Measurements from ENCODE around the gene CDC42SE1. TPM values are rescaled to one million over a fixed set of nuclear protein-coding genes. Genes with fewer than 3 reads are reported as not detected.
"Not testable (repeated sequence)": the region's sequence is repeated elsewhere in the genome, so short reads cannot be mapped to it uniquely, and the experiment has no call there.

Gene CDC42SE1
- total RNA-seq (496 TPM), polyA plus RNA-seq (100 to 1,000 TPM; 119 to 152 (median 140) TPM)

DNA sequence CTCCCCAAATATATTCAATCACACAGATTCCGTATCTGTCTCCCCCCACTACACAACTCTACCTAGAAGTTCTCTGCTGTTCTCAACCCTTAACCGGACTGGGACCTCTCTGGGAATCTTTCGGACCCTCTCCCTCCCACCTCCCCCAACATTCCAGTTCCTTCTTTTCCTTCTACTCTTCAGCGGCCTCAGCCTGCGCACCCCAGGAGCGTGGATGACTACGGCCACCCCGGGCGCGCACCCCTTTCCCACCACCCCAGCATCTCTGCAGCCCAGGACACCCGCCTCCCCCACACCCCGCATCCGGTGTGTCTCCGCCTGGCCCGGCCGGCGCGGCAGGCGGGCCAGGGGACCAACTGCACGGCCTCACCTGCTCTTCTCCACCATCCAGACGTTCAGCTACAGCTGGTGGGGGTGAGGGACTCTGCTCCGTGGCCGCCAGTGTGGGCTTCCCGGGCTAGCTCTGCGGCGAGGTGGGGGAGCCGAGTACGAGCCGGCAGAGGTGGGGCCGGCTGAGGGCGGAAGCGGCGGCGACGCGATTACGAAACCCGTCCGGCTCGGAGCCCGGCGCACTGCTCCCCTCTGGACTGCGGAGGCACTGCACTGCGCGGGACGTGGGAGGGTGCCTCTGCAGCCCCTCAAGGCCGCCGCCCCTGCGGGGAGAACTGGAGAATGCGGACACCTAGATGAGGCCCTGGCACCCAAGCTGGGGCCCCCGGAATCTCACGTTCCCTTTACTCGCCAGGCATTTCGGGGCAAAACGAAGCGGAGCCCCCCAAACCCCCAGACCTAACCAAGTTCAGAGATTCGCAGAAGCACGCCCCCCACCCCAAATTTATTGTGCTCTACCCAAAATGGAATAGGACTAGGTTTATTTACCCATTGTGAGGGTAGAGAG is at the start of gene CDC42SE1:
Gene CDC42SE1, minus strand, starts transcription at position 514 of the 898 bp plus-strand sequence. CDS start 3,892 bp downstream, outside the sequence.
- peaks cover 41% of the 10 kb centered on the region for H3K36me3 Mint-ChIP-seq
- peaks cover 0 to 59% (median 39%) of the 10 kb centered on the region in 4 donors for H3K4me1 Mint-ChIP-seq
- peaks cover 0 to 3% (median 0%) of the 10 kb centered on the region in 7 donors for H3K9me3 Mint-ChIP-seq
- Histone ChIP-seq H3K36me3 (ENCODE audit: control insufficient read depth, insufficient read depth, low read length) (peaks cover 16% of the 10 kb centered on the region), H3K9me3 (ENCODE audit: control insufficient read depth in 2 of 2, low read length in 2 of 2) (no peaks in the 10 kb centered on the region), H3K27me3 (ENCODE audit: control insufficient read depth, insufficient read depth, low read length) (no peaks in the 10 kb centered on the region), H3K4me3 (ENCODE audit: low read depth, low read length) (peak within 1 kb of the TSS; percentile 96), H3K4me1 (ENCODE audit: control insufficient read depth, insufficient read depth, low read length, poor library complexity, severe bottlenecking) (peaks cover 46% of the 10 kb centered on the region), H3K27ac (ENCODE audit: insufficient read depth, low read length, poor library complexity, severe bottlenecking) (peak within 1 kb of the TSS; percentile 94)
- peak; percentile 85 to 86 for ATAC-seq (ENCODE audit: low read depth in 2 of 2)
- peaks cover 15% of the 10 kb centered on the region for H3K27me3 Mint-ChIP-seq
- peak within 1 kb of the TSS; percentile 97 to 99 (median 97) for H3K27ac Mint-ChIP-seq
- peak; percentile 76 to 94 (median 85) for DNase-seq
- peak within 1 kb of the TSS; percentile 95 to 99 (median 99) for H3K4me3 Mint-ChIP-seq

DNA sequence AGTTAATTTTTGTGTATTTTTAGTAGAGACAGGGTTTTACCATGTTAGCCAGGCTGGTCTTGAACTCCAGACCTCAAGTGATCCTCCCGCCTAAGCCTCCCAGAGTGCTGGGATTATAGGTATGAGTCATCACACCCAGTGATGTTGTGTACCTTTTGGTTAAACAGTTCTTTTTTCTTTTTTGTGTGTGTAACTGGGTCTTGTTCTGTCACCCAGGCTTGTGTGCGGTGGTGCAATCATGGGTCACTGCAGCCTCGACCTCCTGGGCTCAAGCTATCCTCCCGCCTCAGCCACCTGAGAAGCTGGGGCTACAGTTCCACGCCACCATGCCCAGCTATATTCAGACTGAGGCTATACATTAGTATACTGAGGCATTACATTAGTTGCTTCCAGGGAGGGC is 48.9 kb upstream of the CDC42SE1 start:
- no peak for ATAC-seq (ENCODE audit: low read depth in 2 of 2)
- no peaks in the 10 kb centered on the region for H3K9me3 Mint-ChIP-seq
- H3K27ac Mint-ChIP-seq = no peak overlapping the region
- H3K4me3 ChIP-seq (ENCODE audit: low read depth, low read length) = no peak overlapping the region
- H3K4me1 ChIP-seq (ENCODE audit: control insufficient read depth, insufficient read depth, low read length, poor library complexity, severe bottlenecking) = no peaks in the 10 kb centered on the region
- peaks cover 23% of the 10 kb centered on the region for H3K36me3 ChIP-seq (ENCODE audit: control insufficient read depth, insufficient read depth, low read length)
- peaks cover 25% of the 10 kb centered on the region for H3K36me3 Mint-ChIP-seq
- peaks cover 0 to 5% (median 0%) of the 10 kb centered on the region in 4 donors for H3K4me1 Mint-ChIP-seq
- no peaks in the 10 kb centered on the region for H3K27me3 ChIP-seq (ENCODE audit: control insufficient read depth, insufficient read depth, low read length)
- no peak overlapping the region for H3K4me3 Mint-ChIP-seq
- no peak for DNase-seq
- no peak overlapping the region for H3K27ac ChIP-seq (ENCODE audit: insufficient read depth, low read length, poor library complexity, severe bottlenecking)
- H3K27me3 Mint-ChIP-seq = no peaks in the 10 kb centered on the region
- H3K9me3 ChIP-seq (ENCODE audit: control insufficient read depth in 2 of 2, low read length in 2 of 2) = no peaks in the 10 kb centered on the region

GRCh38 chr1:151106894-151107293 is 47.5 kb upstream of the CDC42SE1 start:
- H3K9me3 Mint-ChIP-seq = no peaks in the 10 kb centered on the region
- H3K4me3 Mint-ChIP-seq = no peak overlapping the region
- H3K4me1 Mint-ChIP-seq = peaks cover 0 to 5% (median 0%) of the 10 kb centered on the region in 4 donors
- DNase-seq = no peak
- H3K27me3 ChIP-seq (ENCODE audit: control insufficient read depth, insufficient read depth, low read length) = no peaks in the 10 kb centered on the region
- H3K27ac ChIP-seq (ENCODE audit: insufficient read depth, low read length, poor library complexity, severe bottlenecking) = no peak overlapping the region
- H3K36me3 Mint-ChIP-seq = peaks cover 25% of the 10 kb centered on the region
- no peak overlapping the region for H3K4me3 ChIP-seq (ENCODE audit: low read depth, low read length)
- H3K36me3 ChIP-seq (ENCODE audit: control insufficient read depth, insufficient read depth, low read length) = peaks cover 23% of the 10 kb centered on the region
- no peaks in the 10 kb centered on the region for H3K4me1 ChIP-seq (ENCODE audit: control insufficient read depth, insufficient read depth, low read length, poor library complexity, severe bottlenecking)
- H3K27ac Mint-ChIP-seq = no peak overlapping the region
- H3K9me3 ChIP-seq (ENCODE audit: control insufficient read depth in 2 of 2, low read length in 2 of 2) = no peaks in the 10 kb centered on the region
- H3K27me3 Mint-ChIP-seq = no peaks in the 10 kb centered on the region
- ATAC-seq (ENCODE audit: low read depth in 2 of 2) = no peak

GRCh38 chr1:151104630-151105029 is 45.2 kb upstream of the CDC42SE1 start:
- Mint-ChIP-seq H3K27ac (no peak overlapping the region), H3K27me3 (no peaks in the 10 kb centered on the region), H3K36me3 (peaks cover 19% of the 10 kb centered on the region), H3K9me3 (no peaks in the 10 kb centered on the region), H3K4me3 (no peak overlapping the region), H3K4me1 (peaks cover 0 to 5% (median 0%) of the 10 kb centered on the region in 4 donors)
- ATAC-seq (ENCODE audit: low read depth in 2 of 2) (no peak), DNase-seq (no peak)
- H3K27ac ChIP-seq (ENCODE audit: insufficient read depth, low read length, poor library complexity, severe bottlenecking) = no peak overlapping the region
- H3K4me3 ChIP-seq (ENCODE audit: low read depth, low read length) = no peak overlapping the region
- no peaks in the 10 kb centered on the region for H3K9me3 ChIP-seq (ENCODE audit: control insufficient read depth in 2 of 2, low read length in 2 of 2)
- no peaks in the 10 kb centered on the region for H3K27me3 ChIP-seq (ENCODE audit: control insufficient read depth, insufficient read depth, low read length)
- H3K4me1 ChIP-seq (ENCODE audit: control insufficient read depth, insufficient read depth, low read length, poor library complexity, severe bottlenecking) = no peaks in the 10 kb centered on the region
- H3K36me3 ChIP-seq (ENCODE audit: control insufficient read depth, insufficient read depth, low read length) = peaks cover 17% of the 10 kb centered on the region

DNA sequence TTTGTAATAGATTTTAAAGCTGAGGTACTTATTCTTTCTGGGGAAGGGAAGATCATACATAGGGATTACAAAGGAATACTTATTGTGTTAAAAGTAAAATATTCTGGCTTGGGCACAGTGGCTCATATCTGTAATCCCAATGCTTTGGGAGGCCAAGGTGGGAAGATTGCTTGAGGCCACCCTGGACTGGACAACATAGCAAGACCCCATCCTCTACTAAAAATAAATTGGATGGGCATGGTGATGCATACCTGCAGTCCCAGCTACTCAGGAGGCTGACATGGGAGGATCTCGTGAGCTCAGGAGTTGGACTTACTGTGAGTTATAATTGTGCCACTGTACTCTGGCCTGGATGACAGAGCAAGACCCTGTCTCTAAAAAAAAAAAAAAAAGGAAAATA is 38.7 kb upstream of the CDC42SE1 start:
- DNase-seq (no peak), ATAC-seq (ENCODE audit: low read depth in 2 of 2) (no peak)
- no peaks in the 10 kb centered on the region for H3K9me3 ChIP-seq (ENCODE audit: control insufficient read depth in 2 of 2, low read length in 2 of 2)
- H3K27me3 Mint-ChIP-seq = no peaks in the 10 kb centered on the region
- no peaks in the 10 kb centered on the region for H3K27me3 ChIP-seq (ENCODE audit: control insufficient read depth, insufficient read depth, low read length)
- no peaks in the 10 kb centered on the region for H3K4me1 Mint-ChIP-seq
- H3K4me1 ChIP-seq (ENCODE audit: control insufficient read depth, insufficient read depth, low read length, poor library complexity, severe bottlenecking) = no peaks in the 10 kb centered on the region
- no peak overlapping the region for H3K4me3 ChIP-seq (ENCODE audit: low read depth, low read length)
- no peak overlapping the region for H3K27ac Mint-ChIP-seq
- peaks cover 5% of the 10 kb centered on the region for H3K36me3 Mint-ChIP-seq
- no peak overlapping the region for H3K4me3 Mint-ChIP-seq
- no peak overlapping the region for H3K27ac ChIP-seq (ENCODE audit: insufficient read depth, low read length, poor library complexity, severe bottlenecking)
- H3K36me3 ChIP-seq (ENCODE audit: control insufficient read depth, insufficient read depth, low read length) = peaks cover 7% of the 10 kb centered on the region
- no peaks in the 10 kb centered on the region for H3K9me3 Mint-ChIP-seq

- H3K4me1 Mint-ChIP-seq, H3K36me3 Mint-ChIP-seq, H3K27ac Mint-ChIP-seq: not testable (repeated sequence)
These were observed 38.0 kb upstream of the CDC42SE1 start for GRCh38 chr1:151097426-151097825.

DNA sequence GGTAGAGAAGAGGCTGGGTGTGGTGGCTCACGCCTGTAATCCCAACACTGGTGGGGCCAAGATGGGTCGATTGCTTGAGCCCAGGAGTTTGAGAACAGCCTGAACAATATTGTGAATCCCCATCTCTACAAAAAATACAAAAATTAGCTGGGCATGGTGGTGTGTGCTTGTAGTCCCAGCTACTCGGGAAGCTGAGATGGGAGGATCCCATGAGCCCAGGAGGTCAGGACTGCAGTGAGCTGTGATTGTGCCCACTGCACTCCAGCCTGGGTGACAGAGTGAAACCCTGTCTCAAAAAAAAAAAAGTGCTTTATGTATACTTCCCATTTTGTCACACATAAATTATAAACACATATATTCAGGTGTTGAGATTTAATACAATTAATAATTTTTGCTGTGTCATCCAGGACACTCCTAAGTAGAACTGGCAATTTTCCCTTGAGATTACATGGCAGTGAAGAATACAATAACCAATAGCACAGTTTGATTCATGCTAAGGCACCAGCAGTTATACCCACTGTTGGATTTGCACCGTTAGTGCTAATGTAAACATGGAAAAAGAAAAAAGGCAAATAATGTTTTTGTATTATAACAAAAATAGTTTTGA is 26.6 kb upstream of the CDC42SE1 start:
- DNase-seq = no peak
- ATAC-seq (ENCODE audit: low read depth in 2 of 2) = no peak
- peak overlapping the region in 1 of 3 donors; percentile 52 for H3K27ac Mint-ChIP-seq

More at GRCh38 chr1:151097426-151097825, 38.0 kb upstream of the CDC42SE1 start:
- not testable (repeated sequence) for H3K27me3 Mint-ChIP-seq; H3K4me1 ChIP-seq (ENCODE audit: control insufficient read depth, insufficient read depth, low read length, poor library complexity, severe bottlenecking); H3K9me3 ChIP-seq (ENCODE audit: control insufficient read depth in 2 of 2, low read length in 2 of 2); H3K9me3 Mint-ChIP-seq; H3K27me3 ChIP-seq (ENCODE audit: control insufficient read depth, insufficient read depth, low read length); ATAC-seq (ENCODE audit: low read depth in 2 of 2); H3K36me3 ChIP-seq (ENCODE audit: control insufficient read depth, insufficient read depth, low read length); DNase-seq; H3K27ac ChIP-seq (ENCODE audit: insufficient read depth, low read length, poor library complexity, severe bottlenecking); H3K4me3 ChIP-seq (ENCODE audit: low read depth, low read length); H3K4me3 Mint-ChIP-seq

More for the DNA sequence above, 26.6 kb upstream of the CDC42SE1 start:
- Mint-ChIP-seq H3K36me3 (peaks cover 6% of the 10 kb centered on the region), H3K27me3 (no peaks in the 10 kb centered on the region), H3K4me1 (peaks cover 0 to 3% (median 0%) of the 10 kb centered on the region in 4 donors), H3K4me3 (no peak overlapping the region), H3K9me3 (no peaks in the 10 kb centered on the region)
- Histone ChIP-seq H3K27me3 (ENCODE audit: control insufficient read depth, insufficient read depth, low read length) (no peaks in the 10 kb centered on the region), H3K9me3 (ENCODE audit: control insufficient read depth in 2 of 2, low read length in 2 of 2) (no peaks in the 10 kb centered on the region), H3K4me3 (ENCODE audit: low read depth, low read length) (no peak overlapping the region), H3K4me1 (ENCODE audit: control insufficient read depth, insufficient read depth, low read length, poor library complexity, severe bottlenecking) (no peaks in the 10 kb centered on the region), H3K27ac (ENCODE audit: insufficient read depth, low read length, poor library complexity, severe bottlenecking) (no peak overlapping the region), H3K36me3 (ENCODE audit: control insufficient read depth, insufficient read depth, low read length) (no peaks in the 10 kb centered on the region)

Data from CD4-positive, CD25-positive, alpha-beta regulatory T cell (primary cell).